Parathyroid adenoma (tissue), 2 donors: Measurements from ENCODE around the gene LARGE1.

ENCODE experiments used
- H2AFZ ChIP-seq: fragments of 300-600 bp; sonication (generic); one replicate; pipeline ENCODE4 v1.7.0; 2017; ENCODE audit warnings: antibody characterized with exemption, mild to moderate bottlenecking
- H3K27ac ChIP-seq: fragments of 300-600 bp; sonication (generic); one replicate; pipeline ENCODE4 v1.7.0; 2017
- H3K27me3 ChIP-seq: fragments of 300-600 bp; sonication (generic); one replicate; pipeline ENCODE4 v1.7.0; 2017; ENCODE audit warnings: low read length; ENCODE audit not compliant: control insufficient read depth, insufficient read depth
- H3K36me3 ChIP-seq: fragments of 300-600 bp; sonication (generic); one replicate; pipeline ENCODE4 v1.7.0; 2017; ENCODE audit warnings: low read length; ENCODE audit not compliant: control insufficient read depth, insufficient read depth
- H3K4me1 ChIP-seq: fragments of 300-600 bp; sonication (generic); one replicate; pipeline ENCODE4 v1.7.0; 2017; ENCODE audit warnings: control low read depth
- H3K4me2 ChIP-seq: fragments of 300-600 bp; sonication (generic); one replicate; pipeline ENCODE4 v1.7.0; 2017; ENCODE audit warnings: low read length
- H3K4me3 ChIP-seq: fragments of 300-600 bp; sonication (generic); one replicate; pipeline ENCODE4 v1.7.0; 2017; ENCODE audit warnings: low read depth, low read length
- H3K79me2 ChIP-seq: fragments of 300-600 bp; sonication (generic); one replicate; pipeline ENCODE4 v1.7.0; 2017; ENCODE audit warnings: control low read depth
- H3K9ac ChIP-seq: fragments of 300-600 bp; sonication (generic); one replicate; pipeline ENCODE4 v1.7.0; 2017; ENCODE audit warnings: mild to moderate bottlenecking
- H3K9me3 ChIP-seq: fragments of 300-600 bp; sonication (generic); one replicate; pipeline ENCODE4 v1.7.0; 2017; ENCODE audit warnings: low read length; ENCODE audit not compliant: control insufficient read depth
- CTCF ChIP-seq: fragments of 300-600 bp; sonication (generic); IDR thresholded peaks from one replicate; pipeline ENCODE4 v1.7.0; 2017; ENCODE audit warnings: antibody characterized with exemption, mild to moderate bottlenecking
- donor health status: primary hyperparathyroidism.

The LARGE1 gene

GRCh38 chr22:33851821-33852384 lies 68.4 kb downstream of the LARGE1 start:
- Histone ChIP-seq H3K27me3 (no peaks in the 10 kb centered on the region), H3K9ac (no peak overlapping the region), H3K4me1 (no peaks in the 10 kb centered on the region)

GRCh38 chr22:33851240-33851639 lies 69.0 kb downstream of the LARGE1 start:
- Histone ChIP-seq H3K9me3 (no peaks in the 10 kb centered on the region), H2AFZ (no peak overlapping the region), H3K27me3 (no peaks in the 10 kb centered on the region), H3K36me3 (no peaks in the 10 kb centered on the region), H3K79me2 (no peaks in the 10 kb centered on the region), H3K4me2 (no peak overlapping the region), H3K4me1 (no peaks in the 10 kb centered on the region), H3K4me3 (no peak overlapping the region), H3K27ac (no peak overlapping the region), H3K9ac (no peak overlapping the region)
- TF ChIP-seq CTCF = no peak

More at GRCh38 chr22:33851821-33852384, 68.4 kb downstream of the LARGE1 start:
- Histone ChIP-seq H3K9me3 (no peaks in the 10 kb centered on the region), H3K27ac (no peak overlapping the region), H3K4me3 (no peak overlapping the region), H3K79me2 (no peaks in the 10 kb centered on the region), H3K4me2 (no peak overlapping the region), H3K36me3 (no peaks in the 10 kb centered on the region), H2AFZ (no peak overlapping the region)
- TF ChIP-seq CTCF = no peak

- no peak overlapping the region for H2AFZ ChIP-seq
- H3K4me1 ChIP-seq = no peaks in the 10 kb centered on the region
- no peak overlapping the region for H3K27ac ChIP-seq
- no peak overlapping the region for H3K4me3 ChIP-seq
- H3K9me3 ChIP-seq = no peaks in the 10 kb centered on the region
- H3K79me2 ChIP-seq = no peaks in the 10 kb centered on the region
- no peak for TF ChIP-seq CTCF
- no peak overlapping the region for H3K9ac ChIP-seq
- no peaks in the 10 kb centered on the region for H3K36me3 ChIP-seq
- H3K4me2 ChIP-seq = no peak overlapping the region
- H3K27me3 ChIP-seq = no peaks in the 10 kb centered on the region
Observed at GRCh38 chr22:33850724-33851123, 69.6 kb downstream of the LARGE1 start.

GRCh38 chr22:33850193-33850592 lies 70.1 kb downstream of the LARGE1 start:
- H3K9ac ChIP-seq = no peak overlapping the region
- no peaks in the 10 kb centered on the region for H3K4me1 ChIP-seq
- TF ChIP-seq CTCF = no peak
- H3K36me3 ChIP-seq = no peaks in the 10 kb centered on the region
- H3K4me2 ChIP-seq = no peak overlapping the region
- H3K27me3 ChIP-seq = no peaks in the 10 kb centered on the region
- H2AFZ ChIP-seq = no peak overlapping the region
- H3K79me2 ChIP-seq = no peaks in the 10 kb centered on the region
- H3K27ac ChIP-seq = no peak overlapping the region
- no peak overlapping the region for H3K4me3 ChIP-seq
- no peaks in the 10 kb centered on the region for H3K9me3 ChIP-seq

- Histone ChIP-seq H3K4me2 (no peak overlapping the region), H3K4me3 (no peak overlapping the region), H3K4me1 (no peaks in the 10 kb centered on the region), H2AFZ (no peak overlapping the region), H3K36me3 (no peaks in the 10 kb centered on the region), H3K9me3 (no peaks in the 10 kb centered on the region), H3K27ac (no peak overlapping the region), H3K79me2 (no peaks in the 10 kb centered on the region), H3K9ac (no peak overlapping the region), H3K27me3 (no peaks in the 10 kb centered on the region)
- no peak for TF ChIP-seq CTCF
Observed at GRCh38 chr22:33848251-33848650, 72.0 kb downstream of the LARGE1 start.
